Effector CD8-positive, alpha-beta T cell (primary cell): ENCODE results near the gene MME.

Source experiments
- DNase-seq: peaks from one replicate; lab custom pipeline; 2025; lab: John Stamatoyannopoulos, UW

Gene MME

DNA sequence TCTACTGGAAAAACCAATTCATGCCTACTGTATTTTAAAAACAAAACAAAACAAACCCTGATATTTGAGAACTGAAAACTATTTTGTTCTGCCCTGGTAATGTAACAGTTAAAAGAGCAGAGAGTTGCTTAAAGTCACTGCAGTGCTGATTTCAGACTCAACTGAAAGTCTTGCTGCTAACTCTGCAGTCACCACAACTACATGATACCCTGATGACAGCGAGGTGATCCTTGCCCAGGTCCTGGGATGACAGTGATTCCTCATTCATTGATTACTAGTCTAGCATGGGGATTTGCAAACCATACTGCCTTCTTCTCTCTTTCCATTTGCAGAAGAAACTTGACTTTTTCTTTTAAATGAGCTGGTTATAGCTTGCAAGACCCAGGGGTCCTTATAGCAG, 67.5 kb downstream of the MME start:
- DNase-seq = no peak

GRCh38 chr3:155149494-155149893, 69.4 kb downstream of the MME start:
- DNase-seq = no peak

GRCh38 chr3:155153242-155154186, 73.4 kb downstream of the MME start:
- DNase-seq = no peak

DNA sequence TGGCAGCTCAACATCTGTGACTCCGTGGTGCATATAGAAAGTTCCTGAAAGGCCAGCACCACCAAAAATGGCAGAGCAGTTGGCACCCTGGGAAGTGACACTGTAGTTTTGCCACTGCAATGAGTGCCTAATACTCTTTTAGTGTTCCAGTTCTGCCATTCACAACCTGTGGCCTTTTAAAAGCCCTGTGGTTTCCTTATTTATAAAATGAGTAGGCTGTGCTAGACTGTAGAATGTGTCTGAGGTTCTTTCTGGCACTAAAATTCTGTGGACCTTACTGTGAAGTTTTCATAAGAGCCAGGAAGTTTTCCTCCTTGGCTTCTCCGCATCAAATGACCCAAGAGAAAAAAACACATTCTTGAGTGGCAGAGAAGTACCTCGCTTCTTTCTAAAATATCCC, 74.1 kb downstream of the MME start:
- DNase-seq = no peak

DNA sequence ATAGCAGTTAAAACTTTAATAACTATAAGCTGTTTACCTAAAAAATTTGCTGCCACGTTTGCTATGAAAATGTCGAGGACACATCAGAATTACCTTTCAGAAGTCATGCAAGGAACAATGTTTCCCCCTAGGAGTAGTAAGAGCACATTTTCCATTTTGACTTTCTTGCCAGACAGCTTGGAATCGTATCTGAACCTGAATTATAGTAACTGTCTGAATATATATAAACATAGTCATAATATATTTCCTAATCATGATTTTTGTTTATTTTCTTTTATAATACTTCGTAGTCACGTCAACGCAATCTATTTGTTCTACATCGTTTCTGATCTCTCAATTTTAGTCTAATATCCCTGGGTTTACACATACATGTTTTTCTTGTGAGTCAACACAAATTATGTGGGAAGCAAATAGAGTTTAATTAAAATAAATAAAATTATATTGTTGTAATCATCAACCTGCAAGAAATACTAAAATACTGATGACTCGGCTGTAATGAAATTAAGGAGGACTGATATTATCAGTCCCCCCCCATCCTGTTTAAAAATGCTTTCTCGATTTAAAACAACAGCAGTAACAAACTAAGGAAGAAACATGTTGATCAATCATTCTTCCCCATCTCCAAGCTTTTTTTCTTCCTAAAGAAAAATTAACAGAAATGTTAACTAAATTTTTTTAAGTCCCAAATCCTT, 78.4 kb downstream of the MME start:
- no peak for DNase-seq

- no peak for DNase-seq
Observed at GRCh38 chr3:155159301-155159700, 79.2 kb downstream of the MME start.

- DNase-seq = no peak
Observed at GRCh38 chr3:155161640-155162292, 81.6 kb downstream of the MME start.

- DNase-seq = no peak
Observed at GRCh38 chr3:155164306-155164705, 84.2 kb downstream of the MME start.

DNA sequence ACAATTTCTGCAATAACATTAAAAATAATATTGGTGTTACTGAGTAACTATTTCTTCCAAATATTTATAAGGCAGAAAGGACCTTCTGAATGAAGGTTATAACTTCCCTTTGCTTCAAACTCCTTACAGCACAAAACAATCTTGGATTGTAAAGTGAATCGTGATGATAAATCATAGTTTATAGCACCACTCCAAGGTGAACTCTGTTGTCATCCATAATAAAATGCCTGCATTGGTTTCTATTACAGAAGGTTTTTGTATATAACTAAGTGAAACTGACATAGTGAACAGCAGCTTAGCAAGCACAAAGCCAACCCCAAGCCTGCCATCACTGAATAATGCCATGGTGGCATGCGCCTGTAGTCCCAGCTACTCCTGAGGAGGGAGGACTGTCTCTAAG, 86.3 kb downstream of the MME start:
- no peak for DNase-seq

- DNase-seq = no peak
Observed at GRCh38 chr3:155169197-155169596, 89.1 kb downstream of the MME start.

GRCh38 chr3:155173771-155174170, 93.7 kb downstream of the MME start:
- no peak for DNase-seq

- no peak for DNase-seq
Observed at GRCh38 chr3:155178810-155179436, 98.8 kb downstream of the MME start.

DNA sequence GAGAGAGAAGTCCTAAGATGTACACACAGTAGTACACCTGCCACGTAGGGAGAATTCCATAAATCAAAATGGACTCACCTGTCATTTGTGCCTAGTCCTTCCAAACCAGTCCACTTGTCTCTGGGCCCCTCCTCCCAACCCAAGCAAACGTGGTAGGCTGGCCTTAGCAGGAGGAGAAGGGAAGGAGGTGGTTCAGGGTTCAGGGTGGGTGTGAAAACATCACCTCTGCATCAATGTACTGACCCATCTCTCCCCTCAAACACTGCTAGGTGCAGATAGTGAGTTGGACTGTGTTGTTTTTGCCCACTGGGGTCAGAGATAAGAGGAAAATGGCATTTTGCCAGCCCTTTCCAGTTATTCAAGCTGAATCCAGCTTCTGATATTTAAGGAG, 99.3 kb downstream of the MME start:
- no peak for DNase-seq

DNA sequence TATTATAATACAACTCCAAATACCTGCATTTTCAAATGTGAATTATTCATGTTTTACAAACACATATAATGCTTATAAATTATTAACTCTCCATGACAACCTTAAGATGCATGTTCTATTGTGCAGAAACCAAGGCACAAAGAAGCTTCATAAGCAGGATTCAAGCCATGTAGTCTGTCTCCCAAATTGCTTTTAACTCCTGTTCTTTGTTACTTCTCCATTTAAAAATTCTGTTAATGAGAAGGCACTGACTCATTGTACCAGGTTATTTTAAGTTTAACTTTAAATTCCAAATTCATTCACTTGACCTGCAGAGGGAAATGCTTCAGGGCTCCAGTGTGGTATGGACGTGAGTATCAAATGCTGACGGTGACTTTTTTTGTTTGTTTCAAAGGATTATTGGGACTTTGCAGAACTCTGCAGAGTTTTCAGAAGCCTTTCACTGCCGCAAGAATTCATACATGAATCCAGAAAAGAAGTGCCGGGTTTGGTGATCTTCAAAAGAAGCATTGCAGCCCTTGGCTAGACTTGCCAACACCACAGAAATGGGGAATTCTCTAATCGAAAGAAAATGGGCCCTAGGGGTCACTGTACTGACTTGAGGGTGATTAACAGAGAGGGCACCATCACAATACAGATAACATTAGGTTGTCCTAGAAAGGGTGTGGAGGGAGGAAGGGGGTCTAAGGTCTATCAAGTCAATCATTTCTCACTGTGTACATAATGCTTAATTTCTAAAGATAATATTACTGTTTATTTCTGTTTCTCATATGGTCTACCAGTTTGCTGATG, 100.0 kb downstream of the MME start:
- no peak for DNase-seq

DNA sequence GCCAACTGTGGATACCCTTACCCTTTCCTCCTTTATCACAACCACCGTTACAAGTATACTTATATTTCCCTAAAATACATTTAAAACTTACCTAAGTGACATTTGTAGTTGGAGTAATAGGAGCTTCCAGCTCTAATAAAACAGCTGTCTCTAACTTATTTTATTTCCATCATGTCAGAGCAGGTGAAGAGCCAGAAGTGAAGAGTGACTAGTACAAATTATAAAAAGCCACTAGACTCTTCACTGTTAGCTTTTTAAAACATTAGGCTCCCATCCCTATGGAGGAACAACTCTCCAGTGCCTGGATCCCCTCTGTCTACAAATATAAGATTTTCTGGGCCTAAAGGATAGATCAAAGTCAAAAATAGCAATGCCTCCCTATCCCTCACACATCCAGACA, 102.3 kb downstream of the MME start:
- no peak for DNase-seq

DNA sequence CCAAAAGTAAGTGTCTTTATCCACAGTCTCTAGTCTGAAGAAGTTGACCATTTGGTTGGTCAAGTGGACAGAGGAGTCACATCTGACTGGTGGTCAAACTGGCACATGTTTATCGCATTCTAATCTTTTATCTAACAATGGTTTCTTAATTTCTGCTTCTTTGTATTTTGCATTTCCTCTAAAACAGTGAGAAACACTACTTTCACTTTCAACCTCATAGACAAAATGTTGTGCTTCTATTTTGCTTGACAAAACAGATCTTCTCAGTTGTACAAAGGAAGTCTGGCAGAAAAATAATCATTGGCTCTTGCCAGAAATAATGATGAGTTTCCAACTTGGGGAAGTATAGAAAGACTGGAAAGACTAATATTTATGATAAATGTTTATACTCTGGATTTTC, 103.9 kb downstream of the MME start:
- DNase-seq = no peak

- DNase-seq = no peak
Observed at GRCh38 chr3:155185631-155186071, 105.5 kb downstream of the MME start.

- no peak for DNase-seq
Observed at GRCh38 chr3:155188031-155188430, 107.9 kb downstream of the MME start.

DNA sequence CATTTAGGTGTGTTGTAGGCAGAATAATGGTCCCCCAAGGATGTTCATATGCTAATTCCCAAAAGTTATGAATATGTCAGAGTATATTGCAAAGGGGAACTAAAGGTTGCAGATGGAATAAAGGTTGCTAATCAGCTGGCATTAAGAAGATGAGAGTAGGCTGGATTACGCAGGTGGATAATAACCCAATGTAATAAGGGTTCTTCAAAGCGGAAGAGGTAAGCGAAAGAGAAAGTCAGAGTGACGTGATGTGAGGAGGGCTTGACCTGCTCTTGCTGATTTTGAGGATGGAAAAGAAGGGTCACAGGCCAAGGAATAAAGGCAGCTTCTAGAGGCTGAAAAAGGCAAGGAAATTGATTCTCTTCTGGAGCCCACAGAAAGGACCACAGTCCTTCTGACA, 109.4 kb downstream of the MME start:
- no peak for DNase-seq

GRCh38 chr3:155190691-155191090, 110.6 kb downstream of the MME start:
- DNase-seq = no peak

- no peak for DNase-seq
Observed at GRCh38 chr3:155192957-155193746, 113.0 kb downstream of the MME start.
